Activated CD4-positive, alpha-beta T cell treated with anti-CD3 and anti-CD28 coated beads, Interleukin-2, Interleukin-6, amounts not matched to agents 100 ng/mL and 50 ng/mL, durations not matched to agents 16 hours and 8 hours (primary cell): ENCODE measurements around the gene REEP2.
"Not testable (repeated sequence)": the region's sequence is repeated elsewhere in the genome, so short reads cannot be mapped to it uniquely, and the experiment has no call there.

Experiments used
- DNase-seq: peaks from one replicate; pipeline ENCODE4 v3.0.0-alpha.2; 2020

The REEP2 gene

GRCh38 chr5:138466900-138467710 is 28.2 kb downstream of the REEP2 start:
- DNase-seq = no peak

DNA sequence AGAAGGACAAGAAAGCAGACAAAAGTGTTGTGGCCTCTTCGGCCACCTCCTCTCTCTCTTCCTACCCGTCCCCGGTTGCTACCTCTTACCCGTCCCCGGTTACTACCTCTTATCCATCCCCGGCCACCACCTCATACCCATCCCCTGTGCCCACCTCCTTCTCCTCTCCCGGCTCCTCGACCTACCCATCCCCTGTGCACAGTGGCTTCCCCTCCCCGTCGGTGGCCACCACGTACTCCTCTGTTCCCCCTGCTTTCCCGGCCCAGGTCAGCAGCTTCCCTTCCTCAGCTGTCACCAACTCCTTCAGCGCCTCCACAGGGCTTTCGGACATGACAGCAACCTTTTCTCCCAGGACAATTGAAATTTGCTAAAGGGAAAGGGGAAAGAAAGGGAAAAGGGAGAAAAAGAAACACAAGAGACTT is 28.9 kb downstream of the REEP2 start:
- DNase-seq = no peak

DNA sequence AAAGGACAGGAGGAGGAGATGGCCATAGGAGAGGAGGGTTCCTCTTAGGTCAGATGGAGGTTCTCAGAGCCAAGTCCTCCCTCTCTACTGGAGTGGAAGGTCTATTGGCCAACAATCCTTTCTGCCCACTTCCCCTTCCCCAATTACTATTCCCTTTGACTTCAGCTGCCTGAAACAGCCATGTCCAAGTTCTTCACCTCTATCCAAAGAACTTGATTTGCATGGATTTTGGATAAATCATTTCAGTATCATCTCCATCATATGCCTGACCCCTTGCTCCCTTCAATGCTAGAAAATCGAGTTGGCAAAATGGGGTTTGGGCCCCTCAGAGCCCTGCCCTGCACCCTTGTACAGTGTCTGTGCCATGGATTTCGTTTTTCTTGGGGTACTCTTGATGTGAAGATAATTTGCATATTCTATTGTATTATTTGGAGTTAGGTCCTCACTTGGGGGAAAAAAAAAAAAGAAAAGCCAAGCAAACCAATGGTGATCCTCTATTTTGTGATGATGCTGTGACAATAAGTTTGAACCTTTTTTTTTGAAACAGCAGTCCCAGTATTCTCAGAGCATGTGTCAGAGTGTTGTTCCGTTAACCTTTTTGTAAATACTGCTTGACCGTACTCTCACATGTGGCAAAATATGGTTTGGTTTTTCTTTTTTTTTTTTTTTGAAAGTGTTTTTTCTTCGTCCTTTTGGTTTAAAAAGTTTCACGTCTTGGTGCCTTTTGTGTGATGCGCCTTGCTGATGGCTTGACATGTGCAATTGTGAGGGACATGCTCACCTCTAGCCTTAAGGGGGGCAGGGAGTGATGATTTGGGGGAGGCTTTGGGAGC is 29.5 kb downstream of the REEP2 start:
- DNase-seq = no peak

- DNase-seq = no peak
Observed at GRCh38 chr5:138468966-138469539, 30.2 kb downstream of the REEP2 start.

DNA sequence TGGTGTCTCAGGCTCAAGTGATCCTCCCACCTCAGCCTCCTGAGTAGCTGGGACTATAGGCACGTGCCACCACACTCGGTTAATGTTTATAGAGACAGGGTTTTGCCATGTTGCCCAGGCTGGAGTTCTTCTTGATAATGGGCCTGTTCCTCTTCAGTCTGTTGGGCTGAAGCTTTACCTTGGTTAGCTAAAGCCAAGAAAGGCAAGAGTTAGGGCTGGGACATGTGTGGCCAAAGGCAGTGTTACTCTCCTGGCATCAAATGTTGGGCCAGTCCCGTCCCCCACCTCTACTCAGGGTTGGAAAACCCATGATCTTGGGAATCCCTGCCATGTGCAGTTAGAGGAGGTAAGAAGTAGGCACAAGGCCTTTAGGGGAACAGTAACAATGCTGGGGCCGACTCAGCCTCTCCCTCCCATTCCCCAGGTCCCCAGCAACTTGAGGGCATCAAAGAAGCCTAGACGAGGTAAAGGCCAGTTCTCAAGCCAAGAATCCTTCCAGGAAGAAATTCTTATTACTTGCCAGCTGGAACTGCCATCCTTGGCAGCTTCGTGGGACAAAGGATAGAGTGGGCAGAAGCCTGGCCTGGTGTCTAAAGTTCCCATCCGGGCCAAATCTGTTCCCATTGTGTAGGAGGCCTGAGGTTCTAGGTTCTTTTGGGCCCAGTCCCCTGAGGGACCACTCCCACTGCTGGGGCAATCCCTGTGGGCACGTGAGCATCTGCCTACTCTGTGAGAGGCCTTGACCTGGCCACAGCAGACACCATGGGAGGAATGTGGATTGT is 30.9 kb downstream of the REEP2 start:
- no peak for DNase-seq

DNA sequence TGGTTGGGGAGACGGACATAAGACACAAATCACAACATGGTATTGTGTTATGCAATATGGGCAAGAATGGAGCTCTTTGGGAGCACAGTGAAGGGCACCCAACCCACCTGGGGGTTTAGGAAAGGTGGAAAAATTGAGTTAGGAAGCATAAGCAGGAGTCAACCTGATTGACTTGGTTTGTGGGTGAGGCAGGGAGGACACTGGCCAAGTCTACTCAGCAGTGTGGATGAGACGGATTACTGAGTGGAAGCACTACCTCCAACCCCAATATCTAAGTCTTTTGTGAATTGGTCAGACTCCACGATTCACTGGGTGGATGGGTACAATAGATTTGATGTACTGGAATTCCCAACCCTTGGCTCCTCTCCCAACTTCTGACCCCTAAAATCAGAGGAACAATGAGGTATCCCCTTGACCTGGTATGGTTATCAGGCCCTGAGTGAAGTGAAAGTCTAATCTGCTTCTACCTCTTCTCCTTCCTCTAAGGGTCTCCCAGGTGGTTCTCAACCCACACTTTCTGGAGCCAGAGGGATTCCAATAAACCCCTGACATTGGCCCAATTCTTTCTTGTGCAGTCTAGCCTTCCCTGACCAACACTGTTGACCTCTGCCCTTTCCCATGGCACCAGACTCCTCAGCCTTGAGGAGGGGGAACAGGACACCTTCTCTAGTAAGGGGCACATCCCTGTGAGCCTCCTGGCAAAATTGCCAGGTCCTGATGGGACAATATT is 31.6 kb downstream of the REEP2 start:
- DNase-seq = no peak

GRCh38 chr5:138471052-138471361 is 32.1 kb downstream of the REEP2 start:
- no peak for DNase-seq

DNA sequence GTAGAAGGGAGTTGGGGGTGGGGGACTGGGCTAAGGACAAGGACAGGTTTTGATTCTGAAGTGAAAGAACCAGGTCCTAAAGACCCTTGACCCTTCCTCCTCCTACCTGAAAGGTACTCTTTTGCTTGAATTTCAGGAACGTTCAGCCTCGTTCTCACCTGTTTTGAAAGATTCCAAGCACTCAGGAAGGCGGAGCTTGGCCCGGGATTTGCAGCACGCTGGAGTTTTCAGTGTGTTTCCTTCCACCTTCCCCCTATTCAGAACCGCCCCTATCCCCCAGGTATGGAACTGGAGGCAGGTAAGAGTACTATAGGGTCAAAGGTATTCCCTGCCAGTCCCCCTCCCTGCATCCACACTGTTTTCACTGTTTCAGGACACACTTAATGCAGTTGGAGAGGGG is 33.5 kb downstream of the REEP2 start:
- DNase-seq = no peak

DNA sequence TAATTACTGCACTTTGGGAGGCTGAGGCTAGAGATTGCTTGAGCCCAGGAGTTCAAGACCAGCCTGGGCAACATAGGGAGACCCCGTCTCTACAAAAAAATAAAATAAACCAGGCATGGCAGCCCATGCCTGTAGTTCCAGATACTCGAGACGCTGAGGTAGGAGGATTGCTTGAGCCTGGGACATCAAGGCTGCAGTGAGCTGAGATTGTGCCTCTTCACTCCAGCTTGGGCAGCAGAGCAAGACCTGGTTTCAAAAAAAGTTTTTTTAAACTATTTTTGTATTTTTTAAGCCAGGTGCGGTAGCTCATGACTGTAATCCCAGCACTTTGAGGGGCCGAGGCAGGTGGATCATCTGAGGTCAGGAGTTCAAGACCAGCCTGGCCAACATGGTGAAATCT is 34.3 kb downstream of the REEP2 start:
- not testable (repeated sequence) for DNase-seq

GRCh38 chr5:138476918-138477317 is 38.1 kb downstream of the REEP2 start:
- no peak for DNase-seq

- no peak for DNase-seq
Observed at GRCh38 chr5:138482638-138483037, 43.8 kb downstream of the REEP2 start.

GRCh38 chr5:138488481-138488945 is 49.7 kb downstream of the REEP2 start:
- no peak for DNase-seq

- no peak for DNase-seq
Observed at GRCh38 chr5:138489683-138490061, 50.8 kb downstream of the REEP2 start.

GRCh38 chr5:138490648-138491283 is 51.9 kb downstream of the REEP2 start:
- no peak for DNase-seq

GRCh38 chr5:138491284-138491648 is 52.4 kb downstream of the REEP2 start:
- no peak for DNase-seq

- DNase-seq = peak; percentile 90
Observed at GRCh38 chr5:138491669-138492559, 53.1 kb downstream of the REEP2 start.

- DNase-seq = no peak
Observed at GRCh38 chr5:138492560-138493045, 53.7 kb downstream of the REEP2 start.

DNA sequence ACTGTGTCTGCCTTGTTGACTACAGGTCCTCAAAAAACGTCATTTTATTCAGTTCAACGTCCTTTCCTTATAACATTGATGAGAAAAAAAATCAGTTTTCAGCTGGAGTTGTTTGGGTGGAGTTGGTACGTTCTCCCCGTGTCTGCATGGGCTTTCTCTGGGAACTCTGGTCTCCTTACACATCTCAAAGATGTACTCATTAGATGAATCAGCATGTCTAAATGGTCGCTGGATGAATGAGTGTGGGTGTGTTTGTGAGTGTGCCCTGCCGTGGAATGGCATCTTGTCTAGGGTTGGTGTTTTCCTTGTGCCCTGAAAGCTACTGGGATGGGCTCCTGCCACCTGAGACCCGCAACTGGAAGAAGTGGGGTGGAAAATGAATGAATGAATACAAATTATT is 56.5 kb downstream of the REEP2 start:
- no peak for DNase-seq
